NK-92 treated with Interleukin-12 subunit alpha and Interleukin-12 subunit beta, amount 100 ng/mL, for 24 hours (cell line): ENCODE data around the gene OVCH2.

Experiments
- DNase-seq: peaks from one replicate; lab custom pipeline; 2025; lab: John Stamatoyannopoulos, UW

The OVCH2 gene

DNA sequence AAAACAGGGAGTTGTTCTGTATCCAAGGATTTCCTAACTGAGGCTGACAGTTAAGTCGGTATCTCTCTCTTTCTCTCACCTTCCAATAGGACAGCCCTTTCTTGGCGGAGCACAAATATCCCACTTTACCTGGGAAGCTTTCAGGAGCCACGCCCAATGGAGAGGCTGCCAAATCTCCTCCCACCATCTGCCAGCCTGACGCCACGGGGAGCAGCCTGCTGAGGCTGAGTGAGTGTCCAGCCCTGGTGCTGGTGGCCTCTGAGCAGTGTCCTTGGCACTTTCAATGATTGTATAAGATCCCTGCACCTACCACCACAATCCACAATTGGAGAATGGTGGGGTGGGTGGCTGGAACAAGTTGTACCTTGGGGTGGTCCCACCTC lies 66.6 kb downstream of the OVCH2 start:
- DNase-seq = no peak
